ENCODE data around the gene RNF186. TPM values are rescaled to one million over a fixed set of nuclear protein-coding genes. Genes with fewer than 3 reads are reported as not detected.
"Not testable (repeated sequence)": the region's sequence is repeated elsewhere in the genome, so short reads cannot be mapped to it uniquely, and the experiment has no call there.

RNF186 gene, protein sequence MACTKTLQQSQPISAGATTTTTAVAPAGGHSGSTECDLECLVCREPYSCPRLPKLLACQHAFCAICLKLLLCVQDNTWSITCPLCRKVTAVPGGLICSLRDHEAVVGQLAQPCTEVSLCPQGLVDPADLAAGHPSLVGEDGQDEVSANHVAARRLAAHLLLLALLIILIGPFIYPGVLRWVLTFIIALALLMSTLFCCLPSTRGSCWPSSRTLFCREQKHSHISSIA
- 10 to 100 TPM in 1 of 12 donors, under 1 TPM in 1, not detected in 10; 0.14 to 12.2 TPM for polyA plus RNA-seq (ENCODE audit: insufficient read length in 12 of 12)
- long read RNA-seq, donor 1, transcript RNF186-201 (1 exons, 1,250 nt), result major isoform, 370 of 370 reads
- long read RNA-seq, donor 1, partial matches to known transcripts, result 0 of 370 reads
- long read RNA-seq, donor 1, other reads (novel, unspliced or antisense), result 0 of 370 reads
- long read RNA-seq, donor 2, result 0 reads
- long read RNA-seq, donor 3, partial matches to known transcripts, result 0 of 1 reads
- long read RNA-seq, donor 3, other reads (novel, unspliced or antisense), result 0 of 1 reads
- long read RNA-seq, donor 4, partial matches to known transcripts, result 0 of 1 reads
- long read RNA-seq, donor 4, other reads (novel, unspliced or antisense), result 0 of 1 reads
- long read RNA-seq, donor 5, result 0 reads
- long read RNA-seq, donor 6, result 0 reads
- long read RNA-seq, donor 7, result 0 reads
- long read RNA-seq, donor 8, result 0 reads
- long read RNA-seq, donor 9, result 0 reads
- long read RNA-seq, donor 10, result 0 reads
- long read RNA-seq, donor 11, partial matches to known transcripts, result 0 of 1 reads
- long read RNA-seq, donor 11, other reads (novel, unspliced or antisense), result 0 of 1 reads

DNA sequence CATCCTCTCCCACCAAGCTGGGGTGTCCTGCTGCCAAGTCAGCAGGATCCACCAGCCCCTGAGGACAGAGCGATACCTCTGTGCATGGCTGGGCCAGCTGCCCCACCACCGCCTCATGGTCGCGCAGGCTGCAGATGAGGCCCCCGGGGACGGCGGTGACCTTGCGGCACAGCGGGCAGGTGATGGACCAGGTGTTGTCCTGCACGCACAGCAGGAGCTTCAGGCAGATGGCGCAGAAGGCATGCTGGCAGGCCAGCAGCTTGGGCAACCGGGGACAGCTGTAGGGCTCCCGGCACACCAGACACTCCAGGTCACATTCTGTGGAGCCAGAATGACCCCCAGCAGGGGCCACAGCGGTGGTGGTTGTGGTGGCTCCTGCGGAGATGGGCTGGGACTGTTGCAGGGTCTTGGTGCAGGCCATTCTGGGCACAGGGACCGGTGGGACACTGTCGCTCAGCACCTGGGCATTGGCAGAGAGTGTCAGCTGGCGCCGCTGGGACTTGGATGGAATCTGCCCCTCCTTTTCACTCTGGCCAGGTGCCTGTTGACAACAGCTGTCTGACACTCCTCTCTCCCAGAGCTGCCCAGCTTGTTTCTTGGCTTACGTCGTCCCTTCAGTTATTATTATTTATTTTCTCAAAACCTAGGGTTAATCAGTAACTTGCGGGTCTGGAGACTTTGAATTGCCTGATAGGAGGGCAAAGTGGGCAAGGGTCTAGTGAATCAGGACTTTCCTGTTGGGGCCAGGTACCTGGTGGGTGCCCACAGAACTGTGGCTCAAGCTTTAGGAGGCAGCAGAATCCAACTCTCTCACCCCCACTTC, at the start of gene RNF186:
RNF186 (minus strand) TSS at position 603 of the 823 bp plus-strand sequence; CDS start at position 421, 182 bp downstream.
- DNase-seq, result no peak

DNA sequence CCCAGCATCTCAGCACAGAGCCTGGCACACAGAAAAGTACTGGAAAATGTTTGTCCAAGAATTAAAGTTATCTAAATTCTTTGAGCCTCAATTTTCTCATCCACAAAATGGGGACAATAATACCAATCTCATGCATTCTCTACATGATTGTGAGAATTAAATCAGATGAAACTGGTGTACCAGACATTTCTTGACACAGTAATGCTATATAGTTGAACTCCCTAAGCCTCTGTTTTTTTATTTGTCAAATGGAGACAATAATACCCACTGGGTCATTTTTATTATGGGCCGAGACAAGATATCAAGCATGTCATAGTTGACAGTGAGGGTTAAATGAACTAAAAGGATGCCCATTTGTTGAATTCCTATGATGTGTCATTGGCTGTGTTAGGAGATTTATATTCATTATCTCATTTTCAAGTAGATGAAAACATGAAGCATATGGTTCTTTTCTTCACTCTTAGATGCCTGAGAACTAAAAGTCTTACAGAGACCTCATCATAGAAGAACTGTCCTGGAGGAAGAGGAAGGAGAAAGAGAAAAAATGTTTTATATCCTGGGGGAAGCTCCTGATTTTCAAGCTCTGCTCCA, 49.6 kb upstream of the RNF186 start:
- no peak for DNase-seq

DNA sequence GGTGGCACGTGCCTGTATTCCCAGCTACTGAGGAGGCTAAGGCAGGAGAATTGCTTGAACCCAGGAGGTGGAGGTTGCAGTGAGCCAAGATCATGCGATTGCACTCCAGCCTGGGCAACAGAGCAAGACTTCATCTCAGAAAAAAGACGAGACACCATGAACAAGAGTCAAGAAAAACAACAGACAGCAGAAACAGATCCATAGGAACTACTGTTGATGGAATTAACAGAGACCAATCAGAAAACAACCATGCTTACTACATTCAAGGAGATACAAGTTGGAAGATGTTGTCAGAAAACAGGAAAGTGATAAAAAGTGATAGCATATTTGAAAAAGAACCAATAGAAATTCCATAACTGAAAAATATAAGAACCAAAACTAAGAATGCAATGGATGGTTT, 47.9 kb upstream of the RNF186 start:
- no peak for DNase-seq

DNA sequence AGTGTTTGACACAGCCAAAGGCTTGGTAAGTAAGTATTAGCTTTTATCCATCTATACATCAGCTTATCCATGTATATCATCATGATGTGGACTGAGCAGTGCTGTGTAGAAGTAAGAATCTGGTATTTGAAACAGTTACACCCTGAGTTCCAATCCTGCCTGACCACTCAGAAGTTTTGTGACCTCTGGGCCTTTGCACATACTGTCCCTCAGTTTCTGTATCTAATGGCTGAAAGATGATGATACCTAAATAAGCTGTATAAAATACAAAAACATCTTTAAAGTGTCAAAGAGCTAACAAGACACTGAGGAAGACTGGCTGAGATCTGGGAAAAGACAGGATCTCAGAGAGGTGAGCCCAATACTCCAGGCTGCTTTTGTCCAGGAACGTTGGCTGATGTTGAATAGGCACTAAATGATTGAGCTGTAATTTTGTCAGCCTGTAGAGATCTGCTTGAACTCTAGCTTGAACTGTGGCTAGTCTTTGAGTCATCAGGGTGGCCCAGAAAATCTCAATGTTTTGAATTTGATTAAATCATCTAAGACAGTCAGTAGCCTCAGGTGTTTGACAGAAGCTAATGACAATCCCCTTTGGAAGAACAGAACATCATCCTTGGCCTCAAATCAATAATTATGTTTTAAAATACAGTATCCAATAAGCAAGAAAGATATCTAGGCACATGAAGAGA, 46.9 kb upstream of the RNF186 start:
- DNase-seq, result no peak

DNA sequence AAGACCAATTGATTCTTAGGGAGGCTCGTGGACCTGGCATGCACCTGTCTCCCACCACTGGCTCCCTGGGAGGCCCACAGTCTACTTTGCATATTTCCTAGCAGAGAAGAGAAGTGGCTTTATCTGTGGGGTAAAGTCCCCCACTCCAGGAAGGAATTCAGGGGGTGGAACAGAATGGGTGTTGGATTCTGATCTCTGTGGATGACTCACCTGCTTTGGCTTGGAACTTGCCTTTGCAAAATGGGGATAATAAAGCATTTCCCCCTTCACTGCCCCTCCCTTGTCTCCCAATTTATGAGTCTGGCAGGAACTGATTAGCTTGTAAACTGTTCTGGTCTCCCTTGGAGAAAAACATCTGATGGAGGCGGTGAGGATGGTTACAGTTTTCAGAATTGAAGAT, 46.0 kb upstream of the RNF186 start:
- no peak for DNase-seq

DNA sequence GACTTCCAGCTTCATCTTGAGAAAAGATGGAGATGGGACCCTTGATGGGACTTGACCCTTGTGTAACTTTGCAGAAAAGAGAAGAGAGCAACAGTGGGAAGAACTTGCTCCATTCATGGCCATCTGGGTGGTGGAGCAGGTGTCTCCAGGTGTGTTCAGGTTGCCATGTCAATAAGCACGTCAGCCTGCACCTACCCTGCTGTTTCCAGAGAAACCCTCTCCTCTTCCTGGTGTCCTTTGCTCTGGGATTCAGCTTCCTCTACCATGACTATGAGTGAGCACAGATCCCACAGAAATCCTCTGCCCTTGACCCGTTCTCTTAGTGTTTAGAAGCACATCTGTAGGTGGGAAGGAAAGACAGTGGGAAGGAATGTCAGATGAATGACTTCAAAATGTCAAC, 45.3 kb upstream of the RNF186 start:
- no peak for DNase-seq

DNA sequence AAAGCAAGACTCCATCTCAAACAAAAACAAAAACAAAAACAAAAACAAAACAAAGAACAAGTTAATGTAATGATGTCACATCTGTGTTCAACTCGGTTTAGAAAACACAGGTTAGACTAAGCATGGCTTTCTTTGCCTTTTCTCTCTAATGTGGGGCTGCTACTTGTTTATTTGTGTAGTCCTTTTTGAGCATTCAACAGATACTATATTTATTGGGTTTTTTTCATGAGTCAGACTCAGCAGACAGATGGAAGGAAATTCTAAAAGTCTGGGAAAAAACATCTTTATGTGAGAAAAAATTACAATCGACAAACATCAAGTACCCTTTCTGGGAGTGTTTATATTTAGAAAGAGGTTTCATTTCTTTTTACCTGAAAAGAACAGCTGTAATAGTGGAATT, 44.8 kb upstream of the RNF186 start:
- no peak for DNase-seq

DNA sequence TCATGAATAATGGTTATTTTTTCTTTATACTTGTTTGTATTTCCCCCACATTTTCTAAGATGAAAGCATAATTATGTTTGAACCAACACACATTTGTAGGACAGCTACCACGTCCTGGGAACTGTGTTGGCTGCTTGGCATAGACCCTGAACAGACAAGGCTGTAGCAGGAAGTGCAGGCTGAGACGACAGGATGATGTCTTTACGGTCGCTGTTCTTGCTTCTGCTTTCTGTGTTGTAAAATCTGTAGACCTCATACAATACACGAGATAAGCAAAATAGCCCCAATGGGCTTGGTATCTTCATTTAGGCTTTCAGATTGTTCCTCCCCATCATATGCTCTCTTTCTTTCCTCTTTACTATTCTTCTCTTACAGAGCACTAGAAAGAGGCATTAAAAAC, 43.8 kb upstream of the RNF186 start:
- DNase-seq, result no peak

DNA sequence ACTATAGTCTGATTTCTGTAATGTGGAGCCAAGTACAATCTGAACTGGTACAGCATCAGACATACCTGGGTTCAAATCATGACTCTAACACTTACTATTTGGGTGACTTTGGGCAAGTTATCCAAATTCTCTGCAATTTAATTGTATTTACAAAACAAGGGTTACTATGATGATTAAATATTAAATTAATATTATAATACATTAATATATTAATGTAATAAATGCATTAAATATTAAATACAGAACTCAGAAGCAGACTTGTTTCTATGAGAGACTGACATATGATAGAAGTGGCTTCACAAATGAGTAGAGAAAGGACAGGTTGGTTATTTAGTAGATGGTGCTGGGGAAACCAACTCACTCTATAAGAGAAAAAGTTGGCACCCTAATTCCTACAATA, 39.8 kb upstream of the RNF186 start:
- no peak for DNase-seq

DNA sequence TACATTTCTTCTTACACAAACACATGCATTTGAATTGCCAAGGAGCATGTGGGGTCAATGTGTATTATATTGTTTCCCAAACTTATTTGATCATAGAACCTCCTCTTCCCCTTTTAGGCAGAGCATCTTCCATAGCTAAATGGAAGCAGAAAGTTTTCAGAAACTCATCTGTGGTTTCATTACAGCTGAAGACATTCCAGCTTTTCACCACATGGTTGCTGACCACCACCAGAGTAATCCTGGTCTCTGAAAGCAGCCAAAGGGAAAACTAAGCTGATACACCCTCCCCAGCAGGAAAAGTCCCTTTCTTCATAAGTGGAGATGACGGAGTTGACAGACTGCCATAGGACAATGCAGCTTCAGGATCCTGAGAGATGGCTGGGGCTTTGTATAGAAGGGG, 37.0 kb upstream of the RNF186 start:
- no peak for DNase-seq

DNA sequence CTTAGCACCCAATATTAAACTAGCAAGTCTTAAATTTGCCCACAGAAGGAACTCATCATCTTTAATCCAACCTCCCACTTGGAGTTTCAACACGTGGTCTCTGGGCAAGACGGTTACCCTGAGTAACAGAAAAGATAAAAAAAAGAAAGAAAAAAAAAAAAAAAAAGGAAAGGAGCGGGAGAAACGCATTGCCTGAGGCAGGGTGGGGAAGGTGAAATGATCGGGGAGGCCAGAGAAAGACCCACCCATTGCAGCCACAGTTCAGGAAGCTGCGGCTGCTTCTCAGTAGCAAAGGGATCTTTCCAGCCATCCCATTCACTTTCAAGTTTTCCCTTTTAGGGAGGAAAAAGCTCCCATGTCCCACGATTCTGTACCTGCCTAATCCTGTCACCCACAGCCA, 35.1 kb upstream of the RNF186 start:
- no peak for DNase-seq

DNA sequence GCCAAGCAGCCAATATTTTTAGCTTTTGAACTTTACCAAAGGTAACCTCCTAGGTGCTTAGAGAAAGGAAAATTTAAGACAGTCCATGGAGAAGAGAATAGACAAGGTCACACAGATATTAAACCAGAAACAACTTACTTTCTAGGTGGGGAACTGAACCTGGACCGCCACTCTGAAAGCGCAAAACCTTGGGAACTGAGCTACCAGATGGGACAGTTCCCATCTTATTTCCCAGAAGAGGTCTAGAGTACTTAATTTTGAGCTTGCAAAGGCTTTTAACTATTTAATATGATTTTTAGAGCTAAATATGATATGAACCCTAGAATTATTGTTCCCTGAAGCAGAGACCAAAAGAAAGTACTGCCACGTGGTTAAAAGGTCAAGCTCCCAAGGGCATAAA, 34.2 kb upstream of the RNF186 start:
- not testable (repeated sequence) for DNase-seq

DNA sequence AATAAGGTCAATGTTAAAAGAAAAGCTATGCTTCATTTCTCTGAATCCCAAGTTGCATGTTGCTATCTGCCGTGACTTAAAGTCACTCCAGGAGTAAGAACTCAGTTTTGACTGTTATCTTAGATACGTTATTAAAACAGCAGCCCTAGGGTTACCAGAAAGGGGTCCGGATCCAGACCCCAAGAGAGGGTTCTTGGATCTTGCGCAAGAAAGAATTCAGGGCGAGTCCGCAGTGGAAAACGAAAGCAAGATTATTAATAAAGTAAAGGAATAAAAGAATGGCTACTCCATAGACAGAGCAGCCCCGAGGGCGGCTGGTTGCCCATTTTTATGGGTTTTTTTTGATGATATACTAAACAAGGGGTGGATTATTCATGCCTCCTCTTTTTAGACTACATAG, 32.3 kb upstream of the RNF186 start:
- not testable (repeated sequence) for DNase-seq

DNA sequence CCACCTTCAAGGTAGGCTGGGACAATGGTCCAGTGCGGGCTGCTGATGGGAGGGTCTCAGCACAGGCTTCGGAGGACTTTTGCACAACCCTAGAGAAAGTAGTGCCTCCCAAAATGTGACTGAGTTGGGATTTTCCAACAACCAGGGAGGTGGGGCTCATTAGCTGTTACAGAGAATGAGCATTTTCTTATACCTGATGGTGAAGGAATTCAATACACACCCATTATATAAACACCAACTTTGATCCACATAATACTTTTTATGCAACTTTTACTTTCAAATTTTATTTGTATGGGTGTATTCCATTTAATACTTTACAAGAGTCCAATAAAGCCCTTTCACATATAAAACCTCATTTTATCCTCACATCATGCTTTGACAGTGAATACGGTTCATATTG, 31.3 kb upstream of the RNF186 start:
- DNase-seq, result no peak

DNA sequence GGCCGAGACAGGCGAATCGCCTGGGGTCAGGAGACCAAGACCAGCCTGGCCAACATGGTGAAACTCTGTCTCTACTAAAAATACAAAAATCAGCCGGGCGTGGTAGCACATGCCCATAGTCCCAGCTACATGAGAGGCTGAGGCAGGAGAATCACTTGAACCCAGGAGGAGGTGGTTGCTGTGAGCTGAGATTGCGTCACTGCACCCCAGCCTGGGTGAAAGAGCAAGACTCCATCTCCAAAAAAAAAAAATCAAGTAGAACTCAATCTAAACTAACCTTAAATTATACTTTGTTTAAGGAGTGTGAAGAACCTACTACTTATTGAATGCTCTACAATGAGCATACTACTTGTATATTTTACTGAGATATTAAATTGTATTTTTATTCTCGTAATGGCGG, 30.5 kb upstream of the RNF186 start:
- no peak for DNase-seq

DNA sequence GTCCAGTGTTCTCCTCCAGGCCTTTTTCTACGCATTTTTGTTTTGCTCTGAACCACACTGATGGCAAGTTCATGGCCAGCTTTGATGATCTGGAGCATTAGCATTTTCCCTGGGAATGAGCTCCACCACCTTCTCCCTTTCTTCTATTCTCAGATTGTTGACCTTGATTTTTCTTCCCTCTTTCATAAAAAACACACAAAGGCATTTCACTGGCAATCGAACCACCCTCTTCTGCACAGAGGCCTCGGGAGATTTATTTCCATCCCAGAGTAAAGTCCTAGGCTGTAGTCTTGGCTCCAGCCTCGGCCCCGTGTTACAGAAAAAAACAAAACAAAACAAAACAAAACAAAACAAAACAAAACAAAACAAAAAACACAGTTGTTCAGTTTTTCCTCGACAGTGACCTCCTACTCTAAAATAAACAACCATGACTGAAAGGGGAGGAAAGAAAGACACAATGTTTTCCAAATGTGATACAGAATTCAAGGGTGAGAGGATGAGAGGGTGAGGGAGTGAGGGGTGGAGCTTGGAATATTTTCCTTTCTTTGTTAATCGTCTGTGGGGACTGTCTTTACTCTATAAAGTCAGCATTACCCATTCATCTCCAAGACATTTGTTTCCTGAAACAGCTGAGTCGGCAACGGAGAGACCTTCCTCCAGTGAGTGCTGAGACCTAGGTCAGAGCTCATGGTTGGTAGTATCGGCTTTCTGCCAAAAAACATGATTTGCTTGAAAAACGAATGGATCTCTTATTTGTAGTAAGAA, 29.8 kb upstream of the RNF186 start:
- DNase-seq, result peak; percentile 2

DNA sequence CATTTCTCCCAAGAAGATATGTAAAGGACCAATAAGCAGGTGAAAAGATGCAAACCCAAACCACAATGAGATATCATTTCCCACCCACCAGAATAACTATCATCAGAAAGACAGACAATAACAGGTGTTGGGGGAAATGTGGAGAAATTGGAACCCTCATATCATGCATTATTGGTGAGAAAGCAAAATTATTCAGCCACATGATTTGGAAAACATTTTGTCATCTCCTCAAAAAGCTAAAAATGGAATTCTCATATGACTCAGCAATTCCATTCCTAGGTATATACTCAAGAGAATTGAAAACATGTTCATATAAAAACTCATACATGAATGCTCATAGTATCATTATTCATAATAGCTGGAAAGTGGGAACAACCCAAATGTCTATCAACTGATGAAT, 25.1 kb upstream of the RNF186 start:
- DNase-seq, result no peak

DNA sequence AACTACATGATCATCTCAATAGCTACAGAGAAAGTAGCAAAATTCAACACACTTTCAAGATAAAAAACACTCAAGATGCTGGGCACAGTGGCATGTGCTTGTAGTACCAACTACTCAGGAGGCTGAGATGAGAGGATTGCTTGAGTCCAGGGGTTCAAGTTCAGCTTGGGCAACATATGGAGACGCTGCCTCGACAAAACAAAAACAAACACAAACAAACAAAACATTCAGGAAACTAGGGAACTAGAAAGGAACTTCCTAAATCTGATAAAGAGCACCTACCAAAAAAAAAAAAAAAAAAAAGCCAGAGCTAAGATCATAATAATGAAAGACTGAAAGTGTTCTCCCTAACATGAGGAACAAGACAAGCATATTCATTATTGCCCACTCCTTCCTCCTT, 22.8 kb upstream of the RNF186 start:
- DNase-seq, result no peak

DNA sequence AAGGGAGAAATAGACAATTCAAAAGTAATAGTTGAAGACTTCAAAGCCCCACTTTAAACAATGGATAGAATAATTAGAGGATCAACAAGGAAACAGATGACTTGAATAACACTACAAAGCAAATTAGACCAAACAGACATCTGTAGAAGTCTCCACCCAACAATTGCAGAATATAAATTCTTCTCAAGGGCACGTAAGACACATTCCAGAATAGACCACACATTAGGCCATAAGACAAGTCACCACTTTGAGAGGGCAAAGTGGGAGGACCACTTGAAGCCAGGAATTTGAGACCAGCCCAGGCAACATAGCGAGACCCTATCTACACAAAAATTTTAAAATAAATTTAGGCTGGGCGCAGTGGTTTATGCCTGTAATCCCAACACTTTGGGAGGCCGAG, 20.5 kb upstream of the RNF186 start:
- no peak for DNase-seq

DNA sequence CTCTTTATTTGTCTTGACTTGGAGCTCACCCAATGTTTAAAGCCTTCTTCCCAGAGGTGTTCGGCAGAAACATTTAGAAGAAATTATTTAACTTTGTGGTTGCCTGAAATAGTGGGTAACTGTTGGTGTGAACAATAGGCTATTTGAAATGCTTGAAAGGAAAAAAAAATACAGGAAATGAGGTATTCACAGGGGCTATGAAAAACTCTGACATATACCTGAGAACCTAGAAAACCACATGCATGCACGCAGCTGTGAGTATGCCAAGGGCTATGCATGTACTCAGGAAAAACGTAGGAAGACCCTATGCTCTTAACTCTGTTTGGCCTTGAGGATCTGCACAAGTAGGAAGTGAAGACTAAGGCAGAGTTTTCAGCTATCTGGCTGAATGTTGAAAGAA, 16.4 kb upstream of the RNF186 start:
- no peak for DNase-seq

DNA sequence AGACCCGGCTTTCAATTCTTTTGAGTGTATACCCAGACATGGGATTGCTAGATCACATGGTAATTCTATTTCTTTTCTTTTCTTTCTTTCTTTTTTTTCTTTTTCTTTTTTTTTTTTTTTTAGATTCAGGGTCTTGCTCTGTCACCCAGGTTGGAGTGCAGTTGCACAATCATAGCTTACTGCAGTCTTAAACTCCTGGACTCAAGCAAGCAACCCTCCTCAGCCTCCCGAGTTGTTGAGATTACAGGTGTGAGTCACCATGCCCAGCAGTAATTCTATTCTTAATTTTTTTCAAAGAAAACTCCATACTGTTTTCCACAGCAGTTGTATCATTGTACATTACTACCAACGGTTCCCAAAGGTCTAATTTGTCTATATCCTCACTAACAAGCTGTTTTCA, 13.5 kb upstream of the RNF186 start:
- DNase-seq, result no peak

Measured in muscle of arm (tissue), 14 donors.